ENCODE results near the gene ADAMTS14.
"Not testable (repeated sequence)": the region's sequence is repeated elsewhere in the genome, so short reads cannot be mapped to it uniquely, and the experiment has no call there.

ADAMTS14 gene

GRCh38 chr10:70634011-70634410, 38.3 kb upstream of the ADAMTS14 start:
- no peaks in the 10 kb centered on the region for H3K36me3 ChIP-seq (replicated peaks; ENCODE audit: insufficient read depth, low read length)
- H3F3A ChIP-seq (ENCODE audit: insufficient read depth, low read length) = no peaks in the 10 kb centered on the region
- no peaks in the 10 kb centered on the region for H3K9me3 ChIP-seq (replicated peaks; ENCODE audit: insufficient read depth, low read length)
- H3K4me2 ChIP-seq (ENCODE audit: low read depth, low read length) = no peak overlapping the region
- H2AFZ ChIP-seq (ENCODE audit: low read length) = no peak overlapping the region
- H3K27ac ChIP-seq (ENCODE audit: low read length) = no peak overlapping the region
- H3K27me3 ChIP-seq (replicated peaks; ENCODE audit: insufficient read depth, low read length) = no peaks in the 10 kb centered on the region
- H3K9ac ChIP-seq (ENCODE audit: low read length) = no peak overlapping the region
- H4K20me1 ChIP-seq (ENCODE audit: insufficient read depth, low read length) = no peaks in the 10 kb centered on the region
- H3K4me1 ChIP-seq (ENCODE audit: low read length) = no peaks in the 10 kb centered on the region
- no peaks in the 10 kb centered on the region for H3K79me2 ChIP-seq (ENCODE audit: low read length)
- no peak for DNase-seq
- no peak overlapping the region for H3K4me3 ChIP-seq (ENCODE audit: low read length)
- no peak for TF ChIP-seq CTCF (IDR thresholded peaks at IDR 0.05; ENCODE audit: low read length)
- no peak for TF ChIP-seq EZH2phosphoT487 (IDR thresholded peaks at IDR 0.05; ENCODE audit: low read length)
- no peak for TF ChIP-seq EZH2 (optimal IDR thresholded peaks at IDR 0.05; ENCODE audit: low read depth, low read length)
- H3K9me2 ChIP-seq (replicated peaks; ENCODE audit: insufficient read depth, low read length) = no peaks in the 10 kb centered on the region

GRCh38 chr10:70634515-70634914, 37.8 kb upstream of the ADAMTS14 start:
- not testable (repeated sequence) for H3K79me2 ChIP-seq (ENCODE audit: low read length); H3K9me2 ChIP-seq (replicated peaks; ENCODE audit: insufficient read depth, low read length); H3K9me3 ChIP-seq (replicated peaks; ENCODE audit: insufficient read depth, low read length); H4K20me1 ChIP-seq (ENCODE audit: insufficient read depth, low read length); H3K36me3 ChIP-seq (replicated peaks; ENCODE audit: insufficient read depth, low read length); H3K4me3 ChIP-seq (ENCODE audit: low read length); H3K4me1 ChIP-seq (ENCODE audit: low read length); H3K9ac ChIP-seq (ENCODE audit: low read length); H2AFZ ChIP-seq (ENCODE audit: low read length); H3F3A ChIP-seq (ENCODE audit: insufficient read depth, low read length); H3K4me2 ChIP-seq (ENCODE audit: low read depth, low read length); H3K27ac ChIP-seq (ENCODE audit: low read length); H3K27me3 ChIP-seq (replicated peaks; ENCODE audit: insufficient read depth, low read length); DNase-seq

GRCh38 chr10:70639640-70640383, 32.5 kb upstream of the ADAMTS14 start:
- not testable (repeated sequence) for H3F3A ChIP-seq (ENCODE audit: insufficient read depth, low read length); H3K4me3 ChIP-seq (ENCODE audit: low read length); H4K20me1 ChIP-seq (ENCODE audit: insufficient read depth, low read length); H2AFZ ChIP-seq (ENCODE audit: low read length); H3K27me3 ChIP-seq (replicated peaks; ENCODE audit: insufficient read depth, low read length); H3K27ac ChIP-seq (ENCODE audit: low read length); H3K79me2 ChIP-seq (ENCODE audit: low read length); H3K9me3 ChIP-seq (replicated peaks; ENCODE audit: insufficient read depth, low read length); DNase-seq; H3K36me3 ChIP-seq (replicated peaks; ENCODE audit: insufficient read depth, low read length); H3K9ac ChIP-seq (ENCODE audit: low read length); H3K4me1 ChIP-seq (ENCODE audit: low read length); H3K4me2 ChIP-seq (ENCODE audit: low read depth, low read length); H3K9me2 ChIP-seq (replicated peaks; ENCODE audit: insufficient read depth, low read length)

GRCh38 chr10:70643272-70643671, 29.0 kb upstream of the ADAMTS14 start:
- H3K4me3 ChIP-seq (ENCODE audit: low read length); H3K4me1 ChIP-seq (ENCODE audit: low read length); H3K4me2 ChIP-seq (ENCODE audit: low read depth, low read length); H3K27ac ChIP-seq (ENCODE audit: low read length); H3K9me3 ChIP-seq (replicated peaks; ENCODE audit: insufficient read depth, low read length); H2AFZ ChIP-seq (ENCODE audit: low read length); H3K9me2 ChIP-seq (replicated peaks; ENCODE audit: insufficient read depth, low read length); DNase-seq; H4K20me1 ChIP-seq (ENCODE audit: insufficient read depth, low read length); H3K27me3 ChIP-seq (replicated peaks; ENCODE audit: insufficient read depth, low read length); H3F3A ChIP-seq (ENCODE audit: insufficient read depth, low read length); H3K9ac ChIP-seq (ENCODE audit: low read length); H3K36me3 ChIP-seq (replicated peaks; ENCODE audit: insufficient read depth, low read length); H3K79me2 ChIP-seq (ENCODE audit: low read length): not testable (repeated sequence)

- not testable (repeated sequence) for DNase-seq; H3K27ac ChIP-seq (ENCODE audit: low read length); H3K36me3 ChIP-seq (replicated peaks; ENCODE audit: insufficient read depth, low read length); H3K9me2 ChIP-seq (replicated peaks; ENCODE audit: insufficient read depth, low read length); H3K4me3 ChIP-seq (ENCODE audit: low read length); H3K27me3 ChIP-seq (replicated peaks; ENCODE audit: insufficient read depth, low read length); H3F3A ChIP-seq (ENCODE audit: insufficient read depth, low read length); H4K20me1 ChIP-seq (ENCODE audit: insufficient read depth, low read length); H3K9ac ChIP-seq (ENCODE audit: low read length); H2AFZ ChIP-seq (ENCODE audit: low read length); H3K4me2 ChIP-seq (ENCODE audit: low read depth, low read length); H3K79me2 ChIP-seq (ENCODE audit: low read length); H3K9me3 ChIP-seq (replicated peaks; ENCODE audit: insufficient read depth, low read length); H3K4me1 ChIP-seq (ENCODE audit: low read length)
These were observed 27.3 kb upstream of the ADAMTS14 start for GRCh38 chr10:70644959-70645358.
